NCI-H1417 treated with DMSO at 0.1 percent for 48 hours (cell line): ENCODE measurements around the gene FASTK.
A peak's percentile ranks its signal among the peaks of the same experiment; 100 is the strongest.
"Not testable (repeated sequence)": the region's sequence is repeated elsewhere in the genome, so short reads cannot be mapped to it uniquely, and the experiment has no call there.

Experiments used
- DNase-seq: peaks from one replicate; lab custom pipeline; 2025; lab: John Stamatoyannopoulos, UW

FASTK gene

GRCh38 chr7:151046603-151047573 is 33.7 kb downstream of the FASTK start:
- peak; percentile 7 for DNase-seq

- no peak for DNase-seq
Measured at GRCh38 chr7:151045967-151046366, 34.6 kb downstream of the FASTK start.

- no peak for DNase-seq
Measured at GRCh38 chr7:151045262-151045661, 35.3 kb downstream of the FASTK start.

GRCh38 chr7:151043959-151044358 is 36.6 kb downstream of the FASTK start:
- DNase-seq, result no peak

- not testable (repeated sequence) for DNase-seq
Measured at GRCh38 chr7:151043449-151043848, 37.2 kb downstream of the FASTK start.

- no peak for DNase-seq
Measured at GRCh38 chr7:151040616-151041375, 39.8 kb downstream of the FASTK start.

- no peak for DNase-seq
Measured at GRCh38 chr7:151039850-151040548, 40.6 kb downstream of the FASTK start.

- no peak for DNase-seq
Measured at GRCh38 chr7:151038951-151039849, 41.4 kb downstream of the FASTK start.

GRCh38 chr7:151035902-151036301 is 44.7 kb downstream of the FASTK start:
- DNase-seq, result no peak

GRCh38 chr7:151035026-151035717 is 45.4 kb downstream of the FASTK start:
- DNase-seq, result no peak

- no peak for DNase-seq
Measured at GRCh38 chr7:151034312-151035025, 46.1 kb downstream of the FASTK start.

- DNase-seq, result no peak
Measured at GRCh38 chr7:151033864-151034249, 46.8 kb downstream of the FASTK start.

GRCh38 chr7:151032936-151033863 is 47.4 kb downstream of the FASTK start:
- DNase-seq, result no peak

GRCh38 chr7:151031011-151031410 is 49.6 kb downstream of the FASTK start:
- no peak for DNase-seq

- no peak for DNase-seq
Measured at GRCh38 chr7:151028948-151029501, 51.6 kb downstream of the FASTK start.

- peak; percentile 98 for DNase-seq
Measured at GRCh38 chr7:151028131-151028947, 52.3 kb downstream of the FASTK start, which contains the start of gene ABCB8. Gene ABCB8 (plus strand): TSS chr7:151028450. CDS start chr7:151028516, 66 bp downstream.

- DNase-seq, result not testable (repeated sequence)
Measured at GRCh38 chr7:151027728-151028130, 52.9 kb downstream of the FASTK start.
